OCI-LY3 (cell line): ENCODE data around the gene NELL1.

ENCODE experiments used
- H2AFZ ChIP-seq: fragments of 200-600, 300-600 bp; shearing (Covaris generic); 2 replicates; pipeline ENCODE4 v1.6.0; 2014; ENCODE audit warnings: antibody characterized with exemption, low read depth, low read length
- H3K27ac ChIP-seq: fragments of 200-600, 300-600 bp; sonication (generic); 2 replicates; pipeline ENCODE4 v1.5.1; 2014; ENCODE audit warnings: mild to moderate bottlenecking, low read length, moderate library complexity, mixed read lengths
- H3K27me3 ChIP-seq: fragments of 200-600, 300-600 bp; sonication (generic); 2 replicates; pipeline ENCODE4 v1.6.1; 2014; ENCODE audit warnings: low read depth, low read length, mixed read lengths
- H3K36me3 ChIP-seq: fragments of 200-600, 300-600 bp; sonication (generic); replicated peaks from 2 replicates; pipeline ENCODE3; 2014; ENCODE audit warnings: low read depth, low read length, mixed read lengths
- H3K4me1 ChIP-seq: fragments of 300-600, 200-600 bp; sonication (generic); 2 replicates; pipeline ENCODE4 v1.6.1; 2014; ENCODE audit warnings: low read length, mixed read lengths
- H3K4me2 ChIP-seq: fragments of 200-600, 300-600 bp; sonication (generic); 2 replicates; pipeline ENCODE4 v1.6.1; 2014; ENCODE audit warnings: low read length, mixed read lengths
- H3K4me3 ChIP-seq: fragments of 300-600, 200-600 bp; sonication (generic); 2 replicates; pipeline ENCODE4 v1.5.1; 2014; ENCODE audit warnings: antibody characterized with exemption, mild to moderate bottlenecking, low read length, moderate library complexity
- H3K79me2 ChIP-seq: fragments of 300-600, 200-600 bp; shearing (Covaris generic); 2 replicates; pipeline ENCODE4 v1.6.1; 2014; ENCODE audit warnings: mild to moderate bottlenecking, low read length, mixed read lengths
- H3K9ac ChIP-seq: fragments of 300-600, 200-600 bp; shearing (Covaris generic); 2 replicates; pipeline ENCODE4 v1.6.0; 2014; ENCODE audit warnings: mild to moderate bottlenecking, low read length, moderate library complexity
- H3K9me3 ChIP-seq: fragments of 200-600, 300-600 bp; shearing (Covaris generic); 2 replicates; pipeline ENCODE4 v1.6.1; 2014; ENCODE audit warnings: low read length, mixed read lengths; ENCODE audit not compliant: insufficient read depth
- H4K20me1 ChIP-seq: fragments of 200-600, 300-600 bp; sonication (generic); 2 replicates; pipeline ENCODE4 v1.6.1; 2016; ENCODE audit warnings: low read length, mixed read lengths; ENCODE audit not compliant: insufficient read depth
- CTCF ChIP-seq: fragments of 200-600, 300-600 bp; sonication (generic); IDR thresholded peaks from 2 replicates; pipeline ENCODE4 v1.5.1; 2014; ENCODE audit warnings: antibody characterized with exemption, low read length, low read depth
- EZH2phosphoT487 ChIP-seq: fragments of 200-600 bp; shearing (Covaris generic); IDR thresholded peaks from 2 replicates; pipeline ENCODE4 v1.6.1; 2018; ENCODE audit warnings: antibody characterized with exemption, mixed run types, low read depth

NELL1 gene

GRCh38 chr11:21426931-21427330 is 757.5 kb downstream of the NELL1 start:
- Histone ChIP-seq H3K9me3 (no peaks in the 10 kb centered on the region), H2AFZ (no peak overlapping the region), H3K27ac (no peak overlapping the region), H3K4me3 (no peak overlapping the region), H3K4me1 (peaks cover 23% of the 10 kb centered on the region), H3K4me2 (no peak overlapping the region), H3K9ac (no peak overlapping the region), H3K79me2 (no peaks in the 10 kb centered on the region), H3K36me3 (no peaks in the 10 kb centered on the region), H3K27me3 (no peaks in the 10 kb centered on the region), H4K20me1 (no peaks in the 10 kb centered on the region)
- TF ChIP-seq CTCF: no peak
- no peak for TF ChIP-seq EZH2phosphoT487

GRCh38 chr11:21427726-21428125 is 758.3 kb downstream of the NELL1 start:
- Histone ChIP-seq H3K36me3 (no peaks in the 10 kb centered on the region), H3K4me3 (no peak overlapping the region), H3K27me3 (no peaks in the 10 kb centered on the region), H3K9ac (no peak overlapping the region), H4K20me1 (no peaks in the 10 kb centered on the region), H3K4me1 (peaks cover 23% of the 10 kb centered on the region), H3K27ac (peak overlapping the region; percentile 20), H2AFZ (peak overlapping the region; percentile 6; the same call in 1 of the 2 replicates), H3K4me2 (peak overlapping the region; percentile 18), H3K9me3 (no peaks in the 10 kb centered on the region), H3K79me2 (no peaks in the 10 kb centered on the region)
- TF ChIP-seq CTCF (no peak), EZH2phosphoT487 (no peak)

- no peak overlapping the region for H3K4me3 ChIP-seq
- H3K27ac ChIP-seq: no peak overlapping the region
- H3K4me1 ChIP-seq: peaks cover 23% of the 10 kb centered on the region
- no peak for TF ChIP-seq EZH2phosphoT487
- TF ChIP-seq CTCF: no peak
- H3K36me3 ChIP-seq: no peaks in the 10 kb centered on the region
- no peak overlapping the region for H3K9ac ChIP-seq
- H3K79me2 ChIP-seq: no peaks in the 10 kb centered on the region
- no peak overlapping the region for H2AFZ ChIP-seq
- H4K20me1 ChIP-seq: no peaks in the 10 kb centered on the region
- no peaks in the 10 kb centered on the region for H3K27me3 ChIP-seq
- H3K4me2 ChIP-seq: no peak overlapping the region
- H3K9me3 ChIP-seq: no peaks in the 10 kb centered on the region
Observed at GRCh38 chr11:21428796-21429195, 759.4 kb downstream of the NELL1 start.

GRCh38 chr11:21429401-21429800 is 760.0 kb downstream of the NELL1 start:
- no peaks in the 10 kb centered on the region for H3K79me2 ChIP-seq
- H3K27ac ChIP-seq: no peak overlapping the region
- no peak overlapping the region for H2AFZ ChIP-seq
- no peak overlapping the region for H3K9ac ChIP-seq
- H3K36me3 ChIP-seq: no peaks in the 10 kb centered on the region
- no peak for TF ChIP-seq EZH2phosphoT487
- TF ChIP-seq CTCF: no peak
- no peak overlapping the region for H3K4me3 ChIP-seq
- no peaks in the 10 kb centered on the region for H4K20me1 ChIP-seq
- H3K9me3 ChIP-seq: no peaks in the 10 kb centered on the region
- peaks cover 23% of the 10 kb centered on the region for H3K4me1 ChIP-seq
- H3K27me3 ChIP-seq: no peaks in the 10 kb centered on the region
- H3K4me2 ChIP-seq: no peak overlapping the region
